ENCODE results near the gene PCDHGA11.

DNA sequence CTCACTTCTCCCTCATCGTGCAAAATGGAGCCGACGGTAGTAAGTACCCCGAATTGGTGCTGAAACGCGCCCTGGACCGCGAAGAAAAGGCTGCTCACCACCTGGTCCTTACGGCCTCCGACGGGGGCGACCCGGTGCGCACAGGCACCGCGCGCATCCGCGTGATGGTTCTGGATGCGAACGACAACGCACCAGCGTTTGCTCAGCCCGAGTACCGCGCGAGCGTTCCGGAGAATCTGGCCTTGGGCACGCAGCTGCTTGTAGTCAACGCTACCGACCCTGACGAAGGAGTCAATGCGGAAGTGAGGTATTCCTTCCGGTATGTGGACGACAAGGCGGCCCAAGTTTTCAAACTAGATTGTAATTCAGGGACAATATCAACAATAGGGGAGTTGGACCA lies 10.4 kb downstream of the PCDHGA11 start:
- no peak for TF ChIP-seq CTCF (conservative IDR thresholded peaks at IDR 0.05; ENCODE audit: low read depth, low read length)
- TF ChIP-seq EZH2 (IDR thresholded peaks at IDR 0.05; ENCODE audit: low read length, unreplicated experiment): no peak
- TF ChIP-seq EZH2phosphoT487 (IDR thresholded peaks at IDR 0.05; ENCODE audit: borderline replicate concordance, low read length): no peak

Measured in PC-3 (cell line).